HG03575 (cell line): ENCODE measurements around the gene STC2.
"Not testable (repeated sequence)": the region's sequence is repeated elsewhere in the genome, so short reads cannot be mapped to it uniquely, and the experiment has no call there.

Source experiments
- ATAC-seq: cut with Tn5 transposase; IDR thresholded peaks from one replicate; pipeline ENCODE4 v1.9.1; 2021; ENCODE audit not compliant: unreplicated experiment, insufficient number of reproducible peaks, low FRiP score; ENCODE audit errors: extremely low read depth

Gene STC2, protein sequence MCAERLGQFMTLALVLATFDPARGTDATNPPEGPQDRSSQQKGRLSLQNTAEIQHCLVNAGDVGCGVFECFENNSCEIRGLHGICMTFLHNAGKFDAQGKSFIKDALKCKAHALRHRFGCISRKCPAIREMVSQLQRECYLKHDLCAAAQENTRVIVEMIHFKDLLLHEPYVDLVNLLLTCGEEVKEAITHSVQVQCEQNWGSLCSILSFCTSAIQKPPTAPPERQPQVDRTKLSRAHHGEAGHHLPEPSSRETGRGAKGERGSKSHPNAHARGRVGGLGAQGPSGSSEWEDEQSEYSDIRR

DNA sequence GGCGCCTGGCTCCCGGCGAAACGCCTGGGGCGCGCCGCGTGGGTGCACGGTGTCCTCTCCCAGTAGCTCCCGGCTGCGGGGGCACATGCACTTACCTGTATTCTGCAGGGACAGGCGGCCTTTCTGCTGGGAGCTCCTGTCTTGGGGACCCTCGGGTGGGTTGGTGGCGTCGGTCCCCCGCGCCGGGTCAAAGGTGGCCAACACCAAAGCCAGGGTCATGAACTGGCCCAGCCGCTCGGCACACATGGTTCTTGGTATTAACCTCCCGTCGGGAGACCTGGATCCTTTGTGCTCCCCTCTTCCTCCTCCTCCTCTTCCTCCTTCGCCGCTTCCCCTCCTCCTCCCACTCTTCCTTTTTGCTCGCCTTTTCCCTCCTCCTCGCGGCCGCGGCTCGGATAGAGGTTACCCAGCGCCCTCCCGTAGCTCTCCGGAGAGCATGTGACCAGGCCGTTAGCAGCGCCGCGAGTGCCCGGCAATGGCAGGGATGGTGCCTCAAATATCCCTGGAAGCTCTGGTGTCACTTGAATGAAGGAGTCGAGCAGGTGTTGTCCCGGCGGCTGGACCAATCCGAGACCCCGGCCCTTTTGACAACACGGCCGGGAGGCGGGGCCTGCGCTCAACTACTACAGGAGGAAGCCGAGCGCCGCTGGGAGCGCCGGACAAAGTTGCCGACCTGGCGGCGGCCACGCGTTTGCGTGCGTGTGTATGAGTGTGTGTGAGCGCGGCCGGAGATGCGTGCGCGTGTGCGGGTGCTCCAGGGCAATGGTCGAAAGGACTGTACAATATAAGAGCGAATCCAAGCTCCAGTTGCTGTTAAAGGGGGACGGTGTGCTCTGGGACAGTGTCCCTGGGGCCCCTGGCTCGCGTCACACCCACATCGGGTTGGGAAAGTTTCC lies at the start of gene STC2:
STC2 (minus strand) TSS at position 467 of the 896 bp plus-strand sequence; CDS start at position 246, 221 bp downstream.
- ATAC-seq, result no peak

- ATAC-seq, result no peak
Measured at GRCh38 chr5:173371400-173371799, 43.2 kb upstream of the STC2 start.

DNA sequence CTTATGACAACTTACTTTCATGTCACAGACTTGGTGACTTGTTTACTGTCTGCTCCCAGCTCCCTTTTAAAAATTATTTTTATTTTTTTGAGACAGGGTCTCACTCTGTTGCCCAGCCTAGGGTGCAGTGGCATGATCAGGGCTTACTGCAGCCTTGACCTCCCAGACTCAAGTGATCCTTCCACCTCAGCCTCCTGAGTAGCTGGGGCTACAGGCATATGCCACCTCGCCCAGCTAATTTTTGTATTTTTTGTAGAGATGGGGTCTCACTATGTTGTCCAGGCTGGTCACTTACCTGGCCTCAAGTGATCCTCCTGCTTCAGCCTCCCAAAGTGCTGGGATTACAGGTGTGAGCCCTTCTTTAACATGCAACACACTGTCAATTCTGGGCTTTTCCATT lies 35.2 kb upstream of the STC2 start:
- ATAC-seq, result not testable (repeated sequence)

- ATAC-seq, result no peak
Measured at GRCh38 chr5:173355561-173355960, 27.3 kb upstream of the STC2 start.

- ATAC-seq, result no peak
Measured at GRCh38 chr5:173354645-173355044, 26.4 kb upstream of the STC2 start.

DNA sequence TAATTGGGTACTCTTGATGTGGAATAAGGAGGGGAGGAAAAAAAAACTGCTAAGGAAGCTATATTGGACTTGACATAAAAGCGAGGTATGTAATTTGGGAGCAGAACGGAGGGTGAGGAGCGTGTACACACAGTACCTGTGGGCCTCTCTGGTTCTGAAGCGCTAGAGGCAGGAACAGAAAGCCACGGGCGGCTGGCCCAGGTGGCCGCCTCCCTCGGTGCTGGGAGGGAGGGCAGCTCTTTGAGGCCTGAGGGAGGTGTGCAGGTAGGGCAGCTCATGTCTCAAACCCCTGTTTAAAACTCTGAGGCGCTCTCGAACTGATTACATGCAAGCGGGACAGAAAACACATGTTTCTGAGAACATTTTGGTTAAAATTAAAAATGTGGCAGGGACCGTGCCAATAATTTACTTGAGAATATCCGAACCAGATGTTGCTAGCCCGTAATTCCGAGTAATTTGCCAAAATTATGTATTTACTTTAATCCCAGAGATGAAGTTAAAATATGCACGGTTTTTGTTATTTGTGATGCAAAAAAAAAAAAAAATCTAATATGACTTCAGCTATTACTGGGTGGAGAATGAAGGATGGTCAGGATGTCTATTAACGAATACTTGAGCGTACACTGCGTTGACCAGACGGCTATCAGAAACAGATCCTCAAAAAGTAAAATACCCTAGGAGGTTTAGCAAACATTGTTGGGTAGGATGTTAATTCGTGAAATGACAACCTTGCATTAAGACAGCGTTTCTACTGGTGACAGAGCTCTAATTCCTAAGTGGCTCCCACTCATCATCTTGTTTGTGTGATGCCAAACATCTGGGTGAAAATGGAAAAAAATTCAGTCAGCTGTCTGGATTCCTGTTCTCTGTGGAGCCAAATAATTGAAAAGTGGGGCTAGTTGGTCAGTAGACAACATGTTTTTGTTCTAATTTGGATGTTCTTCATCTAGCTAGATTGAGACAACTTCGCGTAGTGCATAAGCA lies 24.4 kb upstream of the STC2 start:
- ATAC-seq, result no peak

- ATAC-seq, result no peak
Measured at GRCh38 chr5:173342813-173343755, 14.9 kb upstream of the STC2 start.

DNA sequence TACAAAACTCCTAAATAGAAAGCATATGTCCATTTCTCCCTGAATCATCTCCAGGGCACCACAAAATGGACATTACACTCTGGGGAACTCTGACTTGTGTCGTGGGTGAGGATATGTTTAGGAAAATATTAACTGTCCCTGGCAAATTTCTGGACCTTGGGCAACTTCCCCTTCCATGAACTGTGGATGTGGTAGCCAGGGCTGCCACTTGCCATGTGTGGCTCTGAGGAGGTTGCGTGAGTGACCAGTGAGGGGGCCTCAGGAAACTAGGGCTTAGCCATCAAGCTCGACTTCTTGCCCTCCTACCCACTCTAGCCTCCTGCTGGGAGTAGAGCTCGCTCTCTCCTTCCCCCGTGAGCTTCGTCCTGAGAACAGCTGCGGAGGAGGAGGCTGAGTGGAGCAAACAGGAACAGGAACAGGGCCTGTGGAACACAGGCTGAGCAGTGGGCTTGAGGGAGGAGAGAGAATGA lies 13.8 kb upstream of the STC2 start:
- no peak for ATAC-seq

DNA sequence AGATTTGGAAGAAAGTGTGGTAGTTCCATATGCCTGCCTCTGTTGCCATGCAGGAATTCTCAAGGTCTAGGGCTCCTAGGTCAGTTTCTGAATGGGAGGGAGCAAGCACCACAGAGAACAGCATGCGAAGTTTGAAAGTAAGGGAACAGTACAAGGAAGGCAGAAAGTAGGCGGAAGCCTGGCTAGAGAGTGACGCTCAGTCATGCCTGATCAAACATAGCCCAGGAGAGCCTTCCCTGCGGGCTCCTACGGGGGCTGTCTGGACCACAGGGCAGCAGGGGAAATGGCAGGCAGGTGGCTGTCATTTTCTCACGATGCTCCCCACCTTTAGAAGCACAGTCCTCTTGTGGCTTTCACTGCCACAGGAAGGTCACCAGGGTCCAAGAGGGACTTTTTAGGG lies 12.8 kb upstream of the STC2 start:
- no peak for ATAC-seq

- no peak for ATAC-seq
Measured at GRCh38 chr5:173340451-173340850, 12.2 kb upstream of the STC2 start.

DNA sequence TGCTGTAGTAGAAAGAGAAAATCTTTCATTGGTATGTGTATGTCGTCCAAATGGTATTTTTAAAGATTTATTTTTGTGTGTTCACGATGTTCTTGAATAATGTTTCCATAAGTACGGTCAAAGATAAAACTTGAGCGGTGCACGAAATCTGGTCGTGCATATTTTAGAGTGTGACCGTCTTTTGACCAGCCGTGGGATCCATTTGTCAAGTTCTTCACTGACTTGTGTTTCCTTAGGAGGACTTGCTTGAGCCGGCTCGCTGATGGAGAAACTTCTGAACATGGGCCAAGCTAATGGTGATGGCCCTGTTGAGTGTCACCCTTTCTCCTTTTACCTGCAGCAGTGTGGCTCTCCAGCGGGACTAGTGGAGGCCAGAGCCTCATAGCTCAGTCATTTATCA lies 11.1 kb upstream of the STC2 start:
- no peak for ATAC-seq

DNA sequence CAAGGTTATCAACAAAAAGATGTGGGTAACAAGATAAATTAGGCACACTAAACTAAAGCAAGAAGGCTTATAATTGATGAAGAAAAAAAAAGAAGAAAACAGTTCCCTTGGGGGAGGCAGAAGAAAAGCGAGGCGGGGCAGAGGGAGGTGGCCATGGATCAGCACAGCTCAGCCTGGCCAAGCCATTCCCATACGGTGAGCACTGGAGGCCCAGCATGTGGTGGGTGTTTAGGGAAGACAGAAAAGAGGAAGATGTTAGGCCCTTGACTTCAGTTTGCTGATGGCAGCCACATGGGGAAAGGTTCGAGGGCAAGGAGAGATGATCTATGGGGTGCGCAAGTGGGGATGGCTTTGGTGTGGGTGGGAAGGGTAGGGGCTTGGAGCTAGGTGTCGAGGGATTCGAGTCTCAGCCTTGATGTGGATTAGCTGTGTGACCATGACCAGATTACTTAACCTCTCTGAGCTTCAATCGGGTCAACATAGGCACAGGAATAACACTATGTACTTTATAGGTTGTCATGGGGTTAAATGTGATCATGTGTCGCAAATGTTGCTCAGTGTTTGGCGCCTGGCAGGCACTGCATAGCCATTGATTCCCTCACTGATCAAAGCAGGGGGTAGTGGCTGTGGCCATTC lies 10.3 kb upstream of the STC2 start:
- no peak for ATAC-seq

DNA sequence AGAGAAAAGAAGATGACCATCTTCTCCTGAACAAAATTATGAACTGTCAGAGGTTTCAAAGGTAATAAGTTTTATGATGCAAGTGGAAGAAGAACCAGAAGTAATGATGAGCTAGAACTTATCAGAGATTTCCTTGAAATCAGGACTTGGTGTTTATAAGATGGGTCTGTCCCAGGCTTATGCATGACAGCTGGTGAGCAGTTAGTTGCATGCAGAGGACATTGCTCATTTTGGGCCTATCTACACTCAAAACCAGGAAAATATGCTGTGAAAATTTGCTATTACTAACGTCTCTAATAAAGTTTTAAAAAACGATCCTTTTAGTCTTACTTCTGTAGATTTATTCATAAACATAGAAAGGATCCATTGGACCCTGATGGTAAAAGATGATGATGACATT lies 6.6 kb upstream of the STC2 start:
- no peak for ATAC-seq

GRCh38 chr5:173333925-173334661 lies 5.9 kb upstream of the STC2 start:
- ATAC-seq, result no peak

GRCh38 chr5:173331956-173332479 lies 3.8 kb upstream of the STC2 start:
- no peak for ATAC-seq

DNA sequence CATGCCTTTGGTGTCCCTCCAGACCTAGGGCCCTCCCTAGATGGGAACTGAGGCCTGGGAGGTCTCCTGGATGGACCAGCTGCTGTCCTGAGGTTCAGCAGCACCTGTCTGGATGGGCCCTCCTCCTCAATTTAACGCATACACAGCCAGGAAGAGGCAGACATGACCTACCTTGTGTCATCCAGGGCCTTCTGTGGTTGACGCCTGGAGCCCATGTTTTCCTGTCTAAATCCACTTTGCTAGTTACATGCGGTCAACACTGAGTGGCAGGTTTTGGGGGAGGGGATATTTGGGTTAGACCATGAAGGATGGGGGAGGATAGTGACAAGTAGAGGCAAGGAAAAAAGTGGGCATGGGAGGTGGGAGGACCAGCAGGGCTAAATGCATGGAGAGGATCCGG lies 3.1 kb upstream of the STC2 start:
- ATAC-seq, result no peak
